HG02870 (cell line): ENCODE results near the gene UHRF1.

Experiments used
- ATAC-seq: cut with Tn5 transposase; IDR thresholded peaks from one replicate; pipeline ENCODE4 v1.9.1; 2021; ENCODE audit warnings: mild to moderate bottlenecking, moderate library complexity; ENCODE audit not compliant: unreplicated experiment

Gene UHRF1

DNA sequence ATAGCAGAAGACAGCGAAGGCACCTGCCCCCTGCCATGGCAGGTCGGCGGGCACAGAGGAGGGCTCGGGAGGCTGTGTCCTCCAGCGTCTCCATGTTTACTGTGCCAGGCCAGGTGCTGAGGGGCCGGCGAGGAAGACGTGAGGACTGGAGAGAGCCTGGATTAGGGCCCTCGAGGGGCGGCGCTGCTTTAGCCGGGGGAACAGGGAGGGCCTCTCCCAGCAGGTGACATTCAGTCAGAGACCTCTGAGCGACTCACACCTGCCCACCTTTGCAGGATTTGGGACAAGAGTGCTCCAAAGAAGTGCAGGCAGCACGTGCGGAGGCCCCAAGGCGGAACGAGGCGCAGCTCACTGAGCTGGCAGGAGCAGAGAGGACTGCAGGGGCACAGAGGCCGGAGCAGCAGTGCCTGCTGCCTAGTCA, 77.2 kb downstream of the UHRF1 start:
- ATAC-seq = no peak

DNA sequence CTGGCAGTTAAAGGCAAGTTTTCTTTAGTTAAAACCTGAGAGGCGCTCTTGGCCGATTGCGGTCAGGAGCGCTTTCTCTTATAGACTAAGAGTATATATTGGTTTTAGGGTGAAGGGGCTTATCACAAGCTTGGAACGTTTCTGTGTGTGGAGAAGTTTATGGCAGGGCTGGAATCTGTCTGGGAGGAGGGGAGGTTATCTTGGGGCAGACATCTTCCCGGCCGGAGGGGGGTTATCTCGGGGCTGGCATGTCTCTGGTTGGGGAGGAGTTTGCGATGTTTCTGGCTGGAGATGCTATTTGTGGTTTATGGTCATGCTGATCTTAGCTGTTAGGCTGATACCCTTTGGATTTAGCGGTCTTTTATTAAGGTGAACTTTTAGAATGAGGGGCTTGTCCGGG, 78.0 kb downstream of the UHRF1 start:
- no peak for ATAC-seq

DNA sequence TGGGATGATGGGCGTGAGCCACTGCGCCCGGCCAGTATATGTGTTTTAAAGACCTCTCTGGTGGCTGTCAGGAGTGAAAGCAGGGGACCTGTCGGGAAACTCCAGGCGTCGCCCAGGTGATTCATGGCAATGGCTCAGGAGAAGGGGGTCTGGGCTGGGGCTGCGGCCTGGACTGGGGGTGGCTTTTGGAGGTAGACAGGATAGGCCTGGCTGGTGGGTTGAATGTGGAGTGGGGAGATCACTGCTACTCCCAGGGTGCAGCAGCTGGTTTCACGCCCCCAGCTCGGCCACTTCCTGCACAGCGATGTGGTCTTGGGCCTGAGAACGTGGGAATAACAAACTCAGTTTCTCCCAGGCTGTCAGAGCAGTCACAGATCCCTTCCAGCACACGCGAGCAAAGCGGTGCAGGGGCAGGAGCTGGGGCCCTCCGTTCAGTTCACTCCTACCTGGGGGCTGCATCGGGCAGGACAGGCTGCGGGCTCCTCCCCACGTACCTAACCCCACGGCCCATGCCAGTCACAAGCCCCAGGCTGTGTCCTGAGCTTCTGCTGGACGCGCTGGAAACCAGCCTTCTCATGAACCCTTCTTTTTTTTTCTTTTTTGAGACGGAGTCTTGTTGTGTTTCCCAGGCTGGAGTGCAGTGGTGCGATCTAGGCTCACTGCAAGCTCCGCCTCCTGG, 78.5 kb downstream of the UHRF1 start:
- ATAC-seq = no peak

DNA sequence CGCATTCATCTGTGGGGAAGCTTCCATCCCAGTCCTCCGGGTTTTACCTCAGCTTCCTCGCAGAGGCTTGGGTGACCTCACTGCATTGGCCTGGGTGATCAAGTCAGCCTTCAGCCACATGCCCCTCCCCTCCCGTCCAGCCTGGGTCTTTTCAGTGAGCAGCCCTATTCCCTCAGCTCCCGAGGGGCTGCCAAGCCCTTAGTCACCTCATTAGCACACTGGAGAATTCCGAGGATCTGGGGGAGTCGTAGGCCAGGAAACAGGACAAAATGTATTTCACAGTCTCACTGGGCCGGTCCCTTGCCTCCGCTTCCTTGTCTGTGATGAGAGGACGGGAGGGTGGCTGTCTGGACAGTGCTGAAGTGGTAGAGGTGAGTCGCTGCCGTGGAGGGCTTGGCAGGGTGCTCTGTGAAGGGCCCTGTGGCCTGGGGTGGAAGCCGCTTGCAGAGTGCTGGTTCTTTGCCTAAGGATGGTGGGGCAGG, 79.5 kb downstream of the UHRF1 start:
- no peak for ATAC-seq

DNA sequence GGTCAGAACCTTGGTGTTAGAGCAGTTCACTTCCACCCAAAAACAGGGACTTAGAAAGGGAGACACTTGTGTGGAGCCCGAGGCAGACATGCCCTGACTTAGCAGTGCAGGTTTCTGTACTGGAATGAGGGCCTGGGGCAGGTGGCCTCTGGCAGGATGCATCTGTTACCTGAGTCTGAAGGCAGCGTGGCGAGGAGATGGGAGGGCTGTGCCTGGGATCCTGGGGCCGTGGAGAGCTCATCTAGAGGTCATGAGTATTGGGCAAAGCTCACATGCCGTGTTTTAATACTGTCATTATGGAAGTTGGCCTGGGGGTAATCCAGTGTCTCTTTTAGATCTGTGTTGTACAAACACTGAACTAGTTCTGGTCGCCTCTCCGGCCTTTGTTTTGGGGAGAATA, 81.0 kb downstream of the UHRF1 start:
- ATAC-seq = no peak

DNA sequence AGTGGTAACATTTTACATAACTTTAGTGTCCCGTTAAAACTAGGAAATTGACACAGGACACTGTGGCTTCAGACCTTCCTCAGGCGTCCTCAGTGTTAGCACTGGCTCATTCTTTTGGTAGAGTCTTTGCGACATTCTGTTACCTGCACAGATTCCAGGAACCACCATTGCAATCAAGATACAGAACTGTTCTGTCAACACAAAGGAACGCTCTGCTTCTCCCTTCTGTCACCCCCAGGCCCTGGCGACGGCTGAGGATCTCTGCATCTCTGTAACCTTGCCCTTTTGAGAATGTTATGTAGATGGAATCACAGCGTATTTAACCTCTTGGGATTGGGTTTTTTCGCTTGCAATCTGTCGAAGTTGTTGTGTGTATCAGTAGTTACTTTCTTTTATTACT, 82.2 kb downstream of the UHRF1 start:
- no peak for ATAC-seq

DNA sequence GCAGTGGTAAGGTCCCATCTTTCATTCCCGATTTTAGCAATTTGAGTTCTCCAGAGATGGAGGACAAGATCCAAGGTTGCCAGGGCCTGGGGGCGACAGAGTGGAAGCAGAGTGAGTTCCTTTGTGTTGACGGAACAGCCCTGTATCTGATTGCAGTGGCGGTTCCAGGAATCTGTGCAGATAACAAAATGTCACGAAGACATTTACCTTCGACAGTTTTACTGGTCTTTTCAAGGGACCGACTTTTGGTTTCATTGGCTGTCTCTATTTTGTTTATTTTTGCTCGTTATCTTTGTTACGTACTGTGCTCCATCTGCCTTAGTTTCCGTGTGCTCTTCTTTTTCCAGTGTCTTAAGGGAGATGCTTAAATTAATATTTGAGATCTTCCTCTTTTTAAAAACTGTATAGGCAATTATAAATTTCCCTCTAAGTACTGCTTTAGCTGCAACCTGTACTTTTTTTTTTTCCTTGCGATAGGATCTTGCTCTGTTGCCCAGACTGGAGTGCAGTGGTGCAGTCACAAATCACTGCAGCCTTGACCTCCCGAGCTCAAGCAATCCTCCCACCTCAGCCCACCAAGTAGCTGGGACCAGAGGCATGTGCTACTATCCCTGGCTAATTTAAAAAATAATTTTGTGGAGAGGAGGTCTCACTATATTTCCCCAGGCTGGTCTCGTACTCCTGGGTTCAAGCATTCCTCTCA, 82.8 kb downstream of the UHRF1 start:
- no peak for ATAC-seq

DNA sequence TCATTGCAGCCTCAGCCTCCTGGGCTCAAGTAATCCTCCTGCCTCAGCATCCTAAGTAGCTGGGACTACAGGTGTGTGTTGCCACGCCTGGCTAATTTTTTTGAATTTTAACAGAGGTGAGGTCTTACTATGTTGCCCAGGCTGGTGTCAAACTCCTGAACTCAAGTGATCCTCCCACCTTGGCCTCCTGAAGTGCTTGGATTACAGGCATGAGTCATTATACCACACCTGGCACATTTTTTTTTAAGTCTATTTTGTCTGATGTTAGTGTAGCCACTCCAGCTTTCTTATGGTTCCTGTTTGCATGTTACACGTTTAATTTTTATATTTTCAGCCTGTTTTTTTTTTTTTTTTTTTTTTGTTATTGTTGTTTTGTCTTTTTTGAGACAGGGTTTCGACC, 84.4 kb downstream of the UHRF1 start:
- ATAC-seq = no peak

DNA sequence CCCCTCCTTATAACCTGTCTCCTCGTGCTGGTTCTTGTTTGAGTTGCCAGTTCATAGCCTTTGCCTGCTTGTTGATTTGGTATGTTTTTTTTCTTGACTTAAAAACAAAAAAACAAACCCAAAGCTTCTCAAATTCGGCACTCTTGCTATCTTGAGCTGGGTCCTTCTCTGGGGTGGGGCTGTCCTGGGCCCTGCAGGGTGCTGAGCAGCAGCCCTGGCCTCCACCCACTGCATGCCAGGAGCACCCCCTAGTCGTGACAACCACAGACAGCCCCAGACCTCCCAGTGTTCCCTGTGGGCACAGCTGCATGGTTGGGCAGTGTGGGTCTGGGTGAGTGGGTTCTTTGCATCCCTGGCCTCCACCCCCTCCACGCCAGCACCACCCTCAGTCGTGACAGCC, 87.4 kb downstream of the UHRF1 start:
- ATAC-seq = no peak

DNA sequence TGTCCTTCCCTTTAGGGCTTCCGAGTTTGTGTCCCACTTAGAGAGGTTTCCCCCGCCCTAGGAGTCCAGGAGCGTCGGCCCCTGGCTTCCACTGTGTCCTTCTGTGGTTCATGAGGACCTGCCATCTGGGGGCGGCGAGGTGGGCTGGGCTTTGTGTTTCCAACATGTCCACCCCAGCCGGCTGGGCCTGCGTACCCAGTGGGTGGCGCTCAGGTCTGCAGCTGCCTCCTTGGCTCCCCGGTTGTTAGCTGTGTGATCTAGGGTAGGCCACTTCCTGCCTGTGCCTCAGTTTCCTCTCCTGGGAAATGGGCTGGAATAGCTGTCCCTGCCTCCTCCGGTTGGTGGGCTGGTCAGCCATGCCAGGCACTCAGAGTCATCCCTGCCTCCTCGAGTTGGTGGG, 88.0 kb downstream of the UHRF1 start:
- no peak for ATAC-seq

DNA sequence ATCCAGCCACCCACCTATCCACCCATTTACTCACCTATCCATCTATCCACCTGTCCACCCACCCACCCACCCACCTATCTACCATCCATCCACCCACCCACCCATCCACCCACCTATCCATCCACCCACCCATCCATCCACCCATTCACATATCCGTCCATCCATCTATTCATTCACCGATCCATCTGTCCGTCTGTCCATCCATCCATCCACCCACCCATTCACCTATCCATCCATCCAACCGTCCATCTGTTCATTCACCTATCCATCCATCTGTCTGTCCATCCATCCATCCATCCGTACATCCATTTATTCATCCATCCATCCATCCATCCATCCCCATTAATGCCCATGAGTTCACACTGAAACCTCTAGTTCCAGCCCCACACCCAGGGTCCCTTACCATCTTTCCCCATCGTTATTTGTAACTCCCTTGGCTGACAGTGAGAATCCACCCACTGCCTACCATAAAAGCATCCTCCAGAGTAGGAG, 90.9 kb downstream of the UHRF1 start:
- no peak for ATAC-seq

DNA sequence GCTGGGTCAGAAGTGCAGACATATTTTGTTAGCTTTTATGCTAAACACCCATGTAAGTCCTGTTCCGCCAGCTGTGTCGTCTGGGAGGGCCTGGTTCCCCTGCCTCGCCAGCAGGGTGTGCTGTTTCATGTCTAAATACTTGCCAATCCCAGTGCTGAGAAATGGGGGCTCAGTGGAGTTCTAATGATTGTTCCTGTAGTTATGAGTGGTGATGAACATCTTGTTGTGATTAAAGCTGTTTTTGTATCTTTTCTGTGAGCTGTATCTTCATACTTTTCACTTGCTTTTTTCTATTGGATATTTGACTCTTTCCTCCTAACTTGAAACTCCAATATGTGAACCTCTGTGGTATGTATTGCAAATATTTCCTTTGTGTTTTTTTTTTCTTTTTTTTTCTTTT, 92.3 kb downstream of the UHRF1 start:
- ATAC-seq = no peak

DNA sequence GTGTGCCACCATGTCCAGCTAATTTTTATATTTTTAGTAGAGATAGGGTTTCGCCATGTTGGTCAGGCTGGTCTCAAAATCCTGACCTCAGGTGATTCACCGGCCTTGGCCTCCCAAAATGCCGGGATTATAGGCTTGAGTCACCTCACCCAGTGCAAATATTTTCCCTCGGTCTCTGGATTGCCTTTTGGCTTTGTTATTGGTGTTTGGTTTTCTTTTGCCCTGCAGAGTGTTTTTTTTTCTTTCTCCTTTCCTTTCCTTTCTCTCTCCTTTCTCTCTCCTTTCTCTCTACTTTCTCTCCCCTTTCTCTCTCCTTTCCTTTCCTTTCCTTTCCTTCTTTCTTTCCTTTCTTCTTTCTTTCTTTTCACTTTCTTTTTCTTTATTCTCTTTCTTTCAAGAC, 92.8 kb downstream of the UHRF1 start:
- ATAC-seq = no peak

DNA sequence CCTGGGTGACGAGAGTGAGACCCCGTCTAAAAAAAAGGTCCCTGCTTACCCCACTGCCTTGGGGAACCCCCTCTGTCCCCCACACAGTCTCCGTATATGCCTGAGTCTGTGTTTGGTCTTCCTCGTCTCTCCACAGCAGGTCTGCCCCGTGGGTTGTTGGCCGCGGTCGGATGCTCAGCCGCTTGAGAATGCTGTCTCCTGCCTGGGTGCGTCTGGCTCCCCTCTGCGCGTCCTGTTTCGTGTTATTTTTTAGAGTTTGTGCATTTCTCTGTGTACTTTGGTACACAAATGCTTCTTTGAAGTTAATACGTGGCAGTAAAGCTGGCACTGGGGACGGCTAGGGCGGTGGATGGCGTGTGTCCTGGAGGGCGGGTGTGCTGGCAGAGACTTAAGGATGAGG, 94.5 kb downstream of the UHRF1 start:
- ATAC-seq = no peak

DNA sequence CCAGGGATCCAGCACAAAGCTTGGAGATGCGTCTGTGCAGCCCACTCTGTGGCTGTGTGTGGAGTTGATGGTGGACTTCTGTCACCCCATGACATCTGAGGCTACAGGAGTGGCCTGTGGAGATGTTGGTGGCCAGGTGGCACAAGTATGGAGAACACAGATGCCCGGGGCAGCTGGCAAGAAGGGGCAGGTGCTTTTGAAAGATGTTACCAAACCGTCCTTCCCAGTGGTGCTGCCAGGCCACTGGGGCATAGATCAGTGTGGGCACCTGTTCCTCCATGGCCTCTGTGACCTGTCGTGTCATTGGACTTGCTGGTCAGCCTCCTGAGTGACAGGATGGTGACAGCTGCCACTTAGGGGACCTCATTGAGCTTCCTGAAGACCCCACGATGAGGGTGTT, 95.8 kb downstream of the UHRF1 start:
- ATAC-seq = no peak

DNA sequence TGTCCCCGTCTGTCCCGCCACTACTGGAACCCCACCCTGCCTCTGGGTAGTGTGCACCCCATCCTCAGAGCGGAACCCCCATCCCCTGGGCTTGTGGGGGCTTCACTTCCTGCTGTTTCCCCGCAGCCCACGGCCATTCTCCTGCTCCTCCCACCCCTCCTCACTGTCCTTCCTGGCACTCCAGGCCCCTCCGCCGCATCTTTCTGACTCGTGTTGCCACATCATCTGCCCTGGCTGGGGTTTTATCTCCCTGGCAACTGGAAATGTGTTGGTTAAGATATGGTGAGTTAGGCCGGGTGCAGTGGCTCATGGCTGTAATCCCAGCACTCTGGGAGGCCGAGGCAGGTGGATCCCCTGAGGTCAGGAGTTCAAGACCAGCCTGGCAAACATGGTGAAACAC, 96.9 kb downstream of the UHRF1 start:
- no peak for ATAC-seq

DNA sequence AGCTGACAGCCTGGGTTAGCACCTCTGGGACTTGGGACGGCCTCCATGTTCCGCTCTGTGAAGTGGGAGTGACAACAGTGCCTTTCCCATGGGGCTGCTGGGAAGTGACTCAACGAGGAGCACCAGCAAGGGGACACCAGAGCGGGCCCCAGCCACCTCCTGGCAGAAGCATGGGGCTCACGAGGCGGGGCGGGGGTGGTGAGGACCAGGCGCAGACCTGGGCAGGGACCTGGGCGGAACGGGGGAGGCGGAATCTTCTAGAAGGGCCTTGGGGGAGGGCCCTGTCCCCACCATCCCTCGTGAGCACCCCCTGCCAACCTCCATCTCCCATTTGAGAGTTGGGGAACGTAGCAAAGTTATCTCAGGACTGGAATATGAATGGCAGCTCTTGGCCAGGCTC, 97.5 kb downstream of the UHRF1 start:
- ATAC-seq = no peak
